ENCODE results near the gene SLC6A19. TPM values are rescaled to one million over a fixed set of nuclear protein-coding genes. Genes with fewer than 3 reads are reported as not detected.

The SLC6A19 gene
- total and polyA plus RNA-seq, 12 donors = 0.11 TPM; not detected in 11

DNA sequence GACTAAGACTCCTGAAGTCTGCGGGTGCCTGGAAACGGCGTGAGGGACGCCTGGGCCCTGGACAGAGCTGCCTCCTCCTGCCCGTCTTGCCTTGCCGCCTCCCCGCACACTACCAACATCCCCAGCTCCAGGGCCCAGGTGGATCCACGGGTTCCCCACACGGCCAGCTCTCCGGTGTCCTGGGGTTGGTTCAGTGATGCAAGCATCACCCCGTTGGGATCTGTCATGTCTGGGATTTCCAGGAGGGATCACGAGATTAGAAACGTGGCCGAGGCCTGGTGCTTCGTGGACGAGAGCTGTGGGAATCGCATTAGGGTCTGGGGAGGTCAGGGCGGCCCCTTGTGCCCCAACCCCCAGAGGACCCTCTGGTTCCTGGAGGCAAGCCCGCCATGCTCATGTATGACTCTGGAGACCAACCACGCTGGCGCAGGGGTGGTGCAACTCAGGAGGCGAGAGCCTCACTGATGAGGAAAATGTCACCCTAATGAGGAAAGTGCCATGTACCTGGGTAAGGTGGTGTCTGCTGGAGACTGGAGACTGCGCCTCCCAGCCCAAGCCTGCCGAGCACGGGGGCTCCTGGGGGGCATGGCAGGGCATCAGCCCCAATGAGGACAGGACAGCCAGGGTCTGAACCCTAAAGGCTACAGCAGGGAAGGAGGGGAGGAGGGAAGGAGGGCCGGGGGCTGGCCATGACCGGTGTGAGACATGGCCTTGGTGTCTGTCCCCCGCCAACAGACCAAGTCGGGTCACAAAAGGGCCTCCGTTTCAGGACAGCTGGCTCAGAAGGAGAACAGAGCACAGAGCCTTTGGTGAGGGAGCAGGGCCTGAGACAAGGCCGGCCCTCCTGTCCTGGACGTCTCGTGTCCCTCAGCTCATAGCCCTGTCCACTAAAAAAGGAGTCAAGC lies 31.9 kb upstream of the SLC6A19 start:
- ATAC-seq = no peak
- intact Hi-C loops (cut with DNase I) = loop anchor here (2.0 to 10.0 kb wide), 11 partner anchors 177 to 485 kb away; no protein-coding TSS in a partner anchor
- TF ChIP-seq, protein P1, sequence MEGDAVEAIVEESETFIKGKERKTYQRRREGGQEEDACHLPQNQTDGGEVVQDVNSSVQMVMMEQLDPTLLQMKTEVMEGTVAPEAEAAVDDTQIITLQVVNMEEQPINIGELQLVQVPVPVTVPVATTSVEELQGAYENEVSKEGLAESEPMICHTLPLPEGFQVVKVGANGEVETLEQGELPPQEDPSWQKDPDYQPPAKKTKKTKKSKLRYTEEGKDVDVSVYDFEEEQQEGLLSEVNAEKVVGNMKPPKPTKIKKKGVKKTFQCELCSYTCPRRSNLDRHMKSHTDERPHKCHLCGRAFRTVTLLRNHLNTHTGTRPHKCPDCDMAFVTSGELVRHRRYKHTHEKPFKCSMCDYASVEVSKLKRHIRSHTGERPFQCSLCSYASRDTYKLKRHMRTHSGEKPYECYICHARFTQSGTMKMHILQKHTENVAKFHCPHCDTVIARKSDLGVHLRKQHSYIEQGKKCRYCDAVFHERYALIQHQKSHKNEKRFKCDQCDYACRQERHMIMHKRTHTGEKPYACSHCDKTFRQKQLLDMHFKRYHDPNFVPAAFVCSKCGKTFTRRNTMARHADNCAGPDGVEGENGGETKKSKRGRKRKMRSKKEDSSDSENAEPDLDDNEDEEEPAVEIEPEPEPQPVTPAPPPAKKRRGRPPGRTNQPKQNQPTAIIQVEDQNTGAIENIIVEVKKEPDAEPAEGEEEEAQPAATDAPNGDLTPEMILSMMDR (IDR thresholded peaks at IDR 0.05) = no peak

DNA sequence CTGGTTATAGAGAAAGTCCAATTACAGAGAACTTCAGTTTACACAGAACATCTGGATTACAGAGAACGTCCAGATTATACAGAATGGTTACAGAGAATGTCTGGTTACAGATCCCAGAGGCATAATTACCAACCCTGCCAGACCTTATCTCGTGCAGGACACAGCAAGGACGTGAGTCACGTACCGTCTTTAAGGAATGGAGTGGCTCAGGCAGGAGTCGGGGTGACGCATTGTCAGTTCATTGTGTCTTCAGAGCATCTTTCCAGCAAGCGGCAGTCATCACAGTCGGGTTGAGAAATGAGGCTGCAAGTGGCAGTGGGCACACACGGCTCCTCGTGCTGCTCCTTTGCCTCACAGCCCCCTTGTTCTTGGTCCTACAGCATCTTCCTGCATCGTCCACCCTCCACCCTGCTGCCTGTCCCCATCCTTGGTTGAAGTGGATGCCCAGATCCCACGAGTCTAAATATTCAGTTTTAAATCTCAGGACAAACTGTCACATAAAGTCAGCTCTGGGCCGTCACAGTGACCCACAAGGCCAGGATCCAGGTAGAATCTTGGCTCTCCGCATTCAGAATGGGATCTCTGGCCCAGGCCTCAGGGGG lies 30.0 kb upstream of the SLC6A19 start:
- H3K36me3 ChIP-seq = no peaks in the 10 kb centered on the region
- peaks cover 0 to 8% (median 0%) of the 10 kb centered on the region in 7 donors for H3K27me3 ChIP-seq
- TF ChIP-seq, protein P1 (IDR thresholded peaks at IDR 0.05) = no peak
- H3K9me3 ChIP-seq = no peaks in the 10 kb centered on the region
- no peak for DNase-seq
- H3K27ac ChIP-seq = no peak overlapping the region
- whole genome bisulfite sequencing, 2 donors = 49 to 58% methylated on average over 15 of the region's 15 CpGs
- no peak overlapping the region for H3K4me3 ChIP-seq
- no peak for ATAC-seq
- peaks cover 0 to 17% (median 9%) of the 10 kb centered on the region in 9 donors for H3K4me1 ChIP-seq
- intact Hi-C loops (cut with DNase I) = loop anchor here in 4 of 10 donors (5.0 to 10.0 kb wide), 3 partner anchors 247 to 483 kb away; no protein-coding TSS in a partner anchor

More for the DNA sequence above, 31.9 kb upstream of the SLC6A19 start:
- 92% methylated on average over 33 of the region's 33 CpGs for WGBS, 2 donors
- peaks cover 0 to 17% (median 9%) of the 10 kb centered on the region in 9 donors for H3K4me1 ChIP-seq
- H3K9me3 ChIP-seq = no peaks in the 10 kb centered on the region
- H3K27me3 ChIP-seq = peaks cover 0 to 8% (median 0%) of the 10 kb centered on the region in 7 donors
- no peaks in the 10 kb centered on the region for H3K36me3 ChIP-seq
- no peak overlapping the region for H3K4me3 ChIP-seq
- no peak for DNase-seq
- no peak overlapping the region for H3K27ac ChIP-seq

DNA sequence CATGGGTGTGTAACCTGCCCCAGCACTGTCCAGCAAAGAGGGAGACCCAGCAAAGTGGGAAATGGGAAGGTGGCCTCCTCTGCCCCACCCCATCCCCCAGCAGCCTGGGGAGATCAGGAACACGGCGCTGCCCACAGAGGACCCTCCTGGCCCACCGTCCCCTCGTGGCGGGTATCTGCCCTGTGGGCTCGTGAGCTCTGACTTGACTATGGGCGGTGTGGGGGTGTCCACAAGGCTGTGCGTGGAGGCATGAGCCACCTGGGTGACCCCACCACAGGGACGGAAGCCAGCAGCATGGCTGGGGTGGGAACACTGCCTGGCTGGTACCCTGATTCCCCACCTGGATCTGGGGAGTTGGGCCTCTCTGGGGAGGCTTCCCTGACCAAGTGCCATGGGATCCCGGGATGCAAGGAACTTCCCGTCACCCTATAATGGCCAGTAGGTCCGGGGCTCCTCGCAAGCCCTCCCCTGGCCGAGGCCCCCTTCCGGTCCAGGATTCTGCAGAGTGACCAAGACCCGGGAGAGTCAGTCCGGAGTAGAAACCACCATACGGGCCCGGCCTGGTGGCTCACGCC lies 29.3 kb upstream of the SLC6A19 start:
- TF ChIP-seq, protein P1 (IDR thresholded peaks at IDR 0.05) = no peak
- WGBS, 2 donors = 93 to 95% methylated on average over 20 of the region's 20 CpGs
- H3K27me3 ChIP-seq = peaks cover 0 to 8% (median 0%) of the 10 kb centered on the region in 7 donors
- H3K4me3 ChIP-seq = no peak overlapping the region
- no peaks in the 10 kb centered on the region for H3K36me3 ChIP-seq
- ATAC-seq (no peak), DNase-seq (peak in 1 of 2 donors; percentile 11)
- H3K9me3 ChIP-seq = no peaks in the 10 kb centered on the region
- peaks cover 0 to 17% (median 9%) of the 10 kb centered on the region in 9 donors for H3K4me1 ChIP-seq
- no peak overlapping the region for H3K27ac ChIP-seq
- intact Hi-C loops (cut with DNase I) = loop anchor here in 4 of 10 donors (5.0 to 10.0 kb wide), 3 partner anchors 247 to 483 kb away; no protein-coding TSS in a partner anchor
